Ishikawa (cell line): ENCODE measurements around the gene COPZ1.

Experiments
- CEBPB ChIP-seq: IDR thresholded peaks from 2 replicates; pipeline ENCODE4 v1.6.1; 2012
- CREB1 ChIP-seq: IDR thresholded peaks from 2 replicates; pipeline ENCODE4 v1.6.1; 2012; ENCODE audit warnings: low read depth
- EGR1 ChIP-seq: IDR thresholded peaks from 2 replicates; pipeline ENCODE4 v1.6.1; 2012
- EP300 ChIP-seq: IDR thresholded peaks from 2 replicates; pipeline ENCODE4 v1.6.1; 2012; ENCODE audit warnings: borderline replicate concordance
- FOXM1 ChIP-seq: IDR thresholded peaks from 2 replicates; pipeline ENCODE4 v1.6.1; 2012; ENCODE audit warnings: low read depth, borderline replicate concordance
- NFIC ChIP-seq: IDR thresholded peaks from 2 replicates; pipeline ENCODE4 v1.6.1; 2012
- RAD21 ChIP-seq: IDR thresholded peaks from 2 replicates; pipeline ENCODE4 v1.6.1; 2012; ENCODE audit warnings: low read depth
- TAF1 ChIP-seq: IDR thresholded peaks from 2 replicates; pipeline ENCODE4 v1.6.1; 2012; ENCODE audit warnings: low read depth, mild to moderate bottlenecking
- TCF12 ChIP-seq: IDR thresholded peaks from 2 replicates; pipeline ENCODE4 v1.6.1; 2012; ENCODE audit warnings: low read depth
- TEAD4 ChIP-seq: IDR thresholded peaks from 2 replicates; pipeline ENCODE4 v1.6.1; 2012
- USF1 ChIP-seq: IDR thresholded peaks from 2 replicates; pipeline ENCODE4 v1.6.1; 2012
- YY1 ChIP-seq: IDR thresholded peaks from 2 replicates; pipeline ENCODE4 v1.6.1; 2012; ENCODE audit warnings: low read depth
- ZBTB7A ChIP-seq: IDR thresholded peaks from 2 replicates; pipeline ENCODE4 v1.6.1; 2012; ENCODE audit warnings: low read depth
- TF ChIP-seq, protein P1 (sequence below): IDR thresholded peaks from 2 replicates; pipeline ENCODE4 v1.6.1; 2012; ENCODE audit warnings: low read depth, mild to moderate bottlenecking
- TF ChIP-seq, protein P2 (sequence below): IDR thresholded peaks from 2 replicates; pipeline ENCODE4 v1.6.1; 2012

The COPZ1 gene

DNA sequence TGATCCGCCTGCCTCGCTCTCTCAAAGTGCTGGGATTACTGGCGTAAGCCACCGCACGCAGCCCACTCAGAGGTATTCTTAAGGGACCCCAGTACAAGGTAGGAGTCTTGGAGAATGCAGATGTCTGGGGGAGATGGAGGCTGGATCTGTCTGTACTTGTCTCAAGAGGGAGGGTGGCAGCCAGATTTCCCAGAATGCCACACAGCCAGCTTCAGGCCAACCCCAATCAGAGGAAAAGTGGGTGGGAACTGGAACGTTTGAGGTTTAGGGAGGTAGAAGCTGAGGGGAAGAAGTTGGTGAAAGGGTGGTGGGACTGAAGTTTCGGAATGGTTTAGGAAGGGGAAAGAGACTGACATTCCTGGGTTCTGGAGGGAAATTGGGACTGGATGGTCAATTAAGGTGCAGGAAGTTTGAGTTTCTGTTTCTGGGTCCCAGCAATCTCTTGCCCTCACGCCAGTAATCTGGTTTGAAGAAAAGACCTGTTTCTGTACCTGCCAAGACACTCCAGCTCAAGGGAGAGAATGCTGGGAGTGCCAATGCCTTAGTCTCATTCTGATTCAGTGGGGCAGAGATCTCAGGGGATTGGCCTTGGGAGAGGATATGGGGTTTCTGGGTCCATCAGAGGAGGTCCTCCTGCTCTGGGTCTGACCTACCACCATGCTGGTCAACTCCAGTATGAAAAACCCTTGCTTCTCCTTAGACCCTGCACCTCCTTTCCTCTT lies 67.7 kb downstream of the COPZ1 start:
- TF ChIP-seq, protein P1, sequence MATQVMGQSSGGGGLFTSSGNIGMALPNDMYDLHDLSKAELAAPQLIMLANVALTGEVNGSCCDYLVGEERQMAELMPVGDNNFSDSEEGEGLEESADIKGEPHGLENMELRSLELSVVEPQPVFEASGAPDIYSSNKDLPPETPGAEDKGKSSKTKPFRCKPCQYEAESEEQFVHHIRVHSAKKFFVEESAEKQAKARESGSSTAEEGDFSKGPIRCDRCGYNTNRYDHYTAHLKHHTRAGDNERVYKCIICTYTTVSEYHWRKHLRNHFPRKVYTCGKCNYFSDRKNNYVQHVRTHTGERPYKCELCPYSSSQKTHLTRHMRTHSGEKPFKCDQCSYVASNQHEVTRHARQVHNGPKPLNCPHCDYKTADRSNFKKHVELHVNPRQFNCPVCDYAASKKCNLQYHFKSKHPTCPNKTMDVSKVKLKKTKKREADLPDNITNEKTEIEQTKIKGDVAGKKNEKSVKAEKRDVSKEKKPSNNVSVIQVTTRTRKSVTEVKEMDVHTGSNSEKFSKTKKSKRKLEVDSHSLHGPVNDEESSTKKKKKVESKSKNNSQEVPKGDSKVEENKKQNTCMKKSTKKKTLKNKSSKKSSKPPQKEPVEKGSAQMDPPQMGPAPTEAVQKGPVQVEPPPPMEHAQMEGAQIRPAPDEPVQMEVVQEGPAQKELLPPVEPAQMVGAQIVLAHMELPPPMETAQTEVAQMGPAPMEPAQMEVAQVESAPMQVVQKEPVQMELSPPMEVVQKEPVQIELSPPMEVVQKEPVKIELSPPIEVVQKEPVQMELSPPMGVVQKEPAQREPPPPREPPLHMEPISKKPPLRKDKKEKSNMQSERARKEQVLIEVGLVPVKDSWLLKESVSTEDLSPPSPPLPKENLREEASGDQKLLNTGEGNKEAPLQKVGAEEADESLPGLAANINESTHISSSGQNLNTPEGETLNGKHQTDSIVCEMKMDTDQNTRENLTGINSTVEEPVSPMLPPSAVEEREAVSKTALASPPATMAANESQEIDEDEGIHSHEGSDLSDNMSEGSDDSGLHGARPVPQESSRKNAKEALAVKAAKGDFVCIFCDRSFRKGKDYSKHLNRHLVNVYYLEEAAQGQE, result no peak
- TF ChIP-seq TCF12 (no peak), CREB1 (no peak), EGR1 (no peak), RAD21 (no peak), TEAD4 (no peak), TAF1 (no peak), EP300 (no peak), CEBPB (no peak), FOXM1 (no peak), ZBTB7A (no peak), USF1 (no peak), NFIC (no peak), YY1 (no peak)
- TF ChIP-seq, protein P2, sequence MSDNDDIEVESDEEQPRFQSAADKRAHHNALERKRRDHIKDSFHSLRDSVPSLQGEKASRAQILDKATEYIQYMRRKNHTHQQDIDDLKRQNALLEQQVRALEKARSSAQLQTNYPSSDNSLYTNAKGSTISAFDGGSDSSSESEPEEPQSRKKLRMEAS, result no peak

DNA sequence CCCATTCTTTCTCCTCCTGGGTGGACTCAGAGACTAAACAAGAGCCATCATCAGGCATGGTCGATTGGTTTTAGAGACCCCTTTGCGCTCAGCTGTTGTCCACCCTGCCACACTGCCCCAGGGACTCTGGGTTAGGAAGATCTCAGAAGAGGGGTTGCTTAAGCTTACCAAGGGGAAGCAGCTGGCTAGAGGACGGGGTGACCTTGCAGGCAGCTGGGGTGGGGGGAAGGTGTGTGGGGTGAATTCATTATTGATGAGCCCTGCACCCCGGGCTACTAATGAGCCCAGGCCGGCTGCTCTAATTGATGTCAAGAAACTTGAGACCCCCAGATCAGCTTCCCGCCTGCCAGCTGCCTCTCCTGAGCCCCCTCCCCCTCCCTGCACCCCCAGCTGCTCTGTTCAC lies 68.3 kb downstream of the COPZ1 start:
- TF ChIP-seq TEAD4 (no peak), EGR1 (no peak), ZBTB7A (no peak), NFIC (no peak), YY1 (no peak), RAD21 (no peak), TAF1 (no peak), USF1 (no peak), EP300 (no peak), CREB1 (no peak), TCF12 (no peak), CEBPB (no peak)
- TF ChIP-seq, protein P2, result no peak

- TF ChIP-seq TCF12, result no peak
- TF ChIP-seq, protein P1, result no peak
- no peak for TF ChIP-seq TAF1
- TF ChIP-seq USF1, result no peak
- TF ChIP-seq ZBTB7A, result no peak
- TF ChIP-seq FOXM1, result no peak
- TF ChIP-seq NFIC, result no peak
- no peak for TF ChIP-seq CEBPB
- no peak for TF ChIP-seq CREB1
- no peak for TF ChIP-seq TEAD4
- no peak for TF ChIP-seq EGR1
- TF ChIP-seq, protein P2, result no peak
- TF ChIP-seq RAD21, result no peak
Observed at GRCh38 chr12:54393743-54394142, 68.8 kb downstream of the COPZ1 start.

- peak; percentile 76 for TF ChIP-seq RAD21
- TF ChIP-seq, protein P1, result no peak
Observed at GRCh38 chr12:54394281-54394719, 69.4 kb downstream of the COPZ1 start.
